Thymus (tissue), 11 donors: ENCODE measurements around the gene SNX8. TPM values are rescaled to one million over a fixed set of nuclear protein-coding genes. Genes with fewer than 3 reads are reported as not detected.
"Not testable (repeated sequence)": the region's sequence is repeated elsewhere in the genome, so short reads cannot be mapped to it uniquely, and the experiment has no call there.

Experiments used
- DNase-seq, 9 donors: peaks; one replicate each; pipeline ENCODE4 v3.0.0-alpha.2; 2013; ENCODE audit warnings: low spot score in 9 of 9, low read depth in 6 of 9, missing footprints in 1 of 9
- H3K27ac ChIP-seq, 2 donors: one replicate each; pipeline ENCODE4 v1.5.1; 2013; ENCODE audit warnings: control low read depth in 1 of 2, low read depth in 1 of 2, low read length in 1 of 2, mild to moderate bottlenecking in 1 of 2, moderate library complexity in 1 of 2
- H3K27me3 ChIP-seq, 2 donors: one replicate each; pipeline ENCODE4 v1.5.1; 2013; ENCODE audit warnings: low read length in 1 of 2; ENCODE audit not compliant: control insufficient read depth in 2 of 2, insufficient read depth in 1 of 2
- H3K36me3 ChIP-seq, 2 donors: one replicate each; pipeline ENCODE4 v1.5.1; 2013; ENCODE audit warnings: low read length in 1 of 2, mild to moderate bottlenecking in 1 of 2, moderate library complexity in 1 of 2; ENCODE audit not compliant: control insufficient read depth in 2 of 2, insufficient read depth in 2 of 2
- H3K4me1 ChIP-seq, 2 donors: one replicate each; pipeline ENCODE4 v1.5.1; 2013; ENCODE audit warnings: low read length in 2 of 2; ENCODE audit not compliant: control insufficient read depth in 2 of 2, insufficient read depth in 2 of 2
- H3K4me3 ChIP-seq, 2 donors: one replicate each; pipeline ENCODE4 v1.5.1; 2013; ENCODE audit warnings: low read length in 2 of 2, control low read depth in 1 of 2, mild to moderate bottlenecking in 1 of 2
- H3K9me3 ChIP-seq, 2 donors: one replicate each; pipeline ENCODE4 v1.5.1; 2013; ENCODE audit warnings: low read length in 1 of 2, mild to moderate bottlenecking in 1 of 2; ENCODE audit not compliant: control insufficient read depth in 2 of 2, insufficient read depth in 1 of 2
- WGBS: extraction: QIAGEN DNeasy Blood & Tissue Kit; methylation state at CpG from one replicate; pipeline ENCODE4 v1.1.7; 2013; 5-methylcytosine and 5-hydroxymethylcytosine counted together
- polyA plus RNA-seq: library from polyadenylated mRNA; stranded (reverse); fragments of 200-250 nt; gene quantifications from one replicate; pipeline ENCODE4 v1.2.3, GENCODE V29; 2013
- total RNA-seq: library from RNA; stranded (reverse); fragments of 120-200 nt; gene quantifications from one replicate; pipeline ENCODE4 v1.2.4, GENCODE V29; 2013
- donor health status: healthy.

SNX8 gene
- total and polyA plus RNA-seq, 2 donors = 10.4 to 25.9 TPM

DNA sequence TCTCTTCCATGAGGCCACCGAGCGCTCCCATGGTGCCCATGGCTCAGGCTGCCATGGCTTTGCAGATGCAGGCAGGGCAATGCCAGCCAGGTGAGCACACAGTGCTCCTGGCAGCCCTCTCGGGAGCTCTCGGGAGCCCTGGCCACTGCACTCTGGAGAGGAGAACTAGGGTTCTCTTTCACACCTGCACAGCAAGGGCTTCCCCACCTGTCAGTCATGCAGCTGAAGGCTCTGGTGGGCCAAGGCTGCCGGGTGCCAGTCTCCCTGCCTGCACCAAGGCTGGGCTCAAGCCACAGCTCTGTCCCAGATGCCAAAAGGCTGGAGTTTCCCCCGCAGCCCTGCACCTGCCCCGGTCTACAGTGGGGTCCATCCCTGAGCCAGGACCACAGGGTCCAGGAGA lies 39.6 kb downstream of the SNX8 start:
- H3K9me3 ChIP-seq = no peaks in the 10 kb centered on the region
- no peaks in the 10 kb centered on the region for H3K27me3 ChIP-seq
- H3K27ac ChIP-seq = no peak overlapping the region
- peaks cover 0 to 8% of the 10 kb centered on the region in 2 donors for H3K4me1 ChIP-seq
- H3K36me3 ChIP-seq = peaks cover 0 to 11% of the 10 kb centered on the region in 2 donors
- DNase-seq = no peak
- over 99% methylated on average over 7 of the region's 7 CpGs for WGBS
- no peak overlapping the region for H3K4me3 ChIP-seq

DNA sequence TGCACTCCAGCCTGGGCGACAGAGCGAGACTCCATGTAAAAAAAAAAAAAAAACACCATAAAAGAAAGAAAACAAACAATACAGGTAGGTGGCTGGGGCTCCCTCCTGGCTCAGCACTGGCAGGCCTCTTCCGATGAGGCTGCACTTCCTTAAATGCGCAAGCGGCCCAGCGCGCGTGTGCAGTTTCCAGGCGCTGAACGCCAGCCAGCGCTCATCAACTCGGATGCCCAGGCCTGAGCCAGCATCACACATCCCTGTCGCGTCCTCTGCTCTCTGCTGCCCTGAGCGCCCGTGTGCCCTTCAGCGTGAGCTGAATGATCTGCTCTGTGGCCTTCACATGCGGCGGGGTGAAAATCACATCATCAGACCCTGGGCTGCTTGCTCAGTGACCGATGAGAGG lies 40.4 kb downstream of the SNX8 start:
- 97% methylated on average over 20 of the region's 20 CpGs for WGBS
- no peak overlapping the region for H3K27ac ChIP-seq
- peaks cover 0 to 4% of the 10 kb centered on the region in 2 donors for H3K4me1 ChIP-seq
- DNase-seq = no peak
- H3K27me3 ChIP-seq = no peaks in the 10 kb centered on the region
- no peak overlapping the region for H3K4me3 ChIP-seq
- peaks cover 0 to 11% of the 10 kb centered on the region in 2 donors for H3K36me3 ChIP-seq
- no peaks in the 10 kb centered on the region for H3K9me3 ChIP-seq

GRCh38 chr7:2272031-2272430 lies 42.2 kb downstream of the SNX8 start:
- Histone ChIP-seq H3K9me3 (no peaks in the 10 kb centered on the region), H3K36me3 (peaks cover 0 to 7% of the 10 kb centered on the region in 2 donors), H3K27ac (no peak overlapping the region), H3K4me1 (peaks cover 0 to 4% of the 10 kb centered on the region in 2 donors), H3K4me3 (no peak overlapping the region), H3K27me3 (no peaks in the 10 kb centered on the region)
- no peak for DNase-seq
- 98% methylated on average over 9 of the region's 9 CpGs for WGBS

GRCh38 chr7:2271273-2272026 lies 42.8 kb downstream of the SNX8 start:
- peaks cover 0 to 4% of the 10 kb centered on the region in 2 donors for H3K4me1 ChIP-seq
- H3K4me3 ChIP-seq = no peak overlapping the region
- no peaks in the 10 kb centered on the region for H3K27me3 ChIP-seq
- peaks cover 0 to 7% of the 10 kb centered on the region in 2 donors for H3K36me3 ChIP-seq
- DNase-seq = no peak
- no peaks in the 10 kb centered on the region for H3K9me3 ChIP-seq
- no peak overlapping the region for H3K27ac ChIP-seq
- 92% methylated on average over 27 of the region's 27 CpGs for WGBS

- H3K27ac ChIP-seq = no peak overlapping the region
Observed at GRCh38 chr7:2270495-2270894, 43.7 kb downstream of the SNX8 start.

DNA sequence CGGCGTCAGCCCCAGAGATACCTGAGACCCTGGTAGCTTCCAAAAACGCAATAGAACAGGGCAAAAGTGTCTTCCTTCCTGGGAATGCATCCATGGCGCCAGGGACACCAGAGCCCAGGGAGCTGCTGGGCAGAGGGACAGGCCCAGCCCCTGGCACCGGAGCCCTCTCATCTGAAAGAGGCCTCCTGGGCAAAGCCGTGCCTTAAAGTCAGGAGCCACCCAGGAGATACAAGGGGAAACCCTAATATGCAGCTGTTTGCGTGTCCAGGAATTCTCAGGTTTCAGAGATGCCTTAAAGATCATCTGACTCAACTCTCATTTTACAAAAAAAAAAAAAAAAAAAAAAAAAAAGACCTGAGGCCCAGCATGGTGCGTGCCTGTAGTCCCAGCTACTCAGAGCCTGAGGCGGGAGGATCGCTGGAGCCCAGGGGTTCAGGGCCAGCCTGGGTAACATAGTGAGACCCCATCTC lies 44.2 kb downstream of the SNX8 start:
- no peaks in the 10 kb centered on the region for H3K9me3 ChIP-seq
- H3K27ac ChIP-seq = no peak overlapping the region
- peaks cover 0 to 4% of the 10 kb centered on the region in 2 donors for H3K4me1 ChIP-seq
- no peak overlapping the region for H3K4me3 ChIP-seq
- peaks cover 0 to 7% of the 10 kb centered on the region in 2 donors for H3K36me3 ChIP-seq
- no peaks in the 10 kb centered on the region for H3K27me3 ChIP-seq
- 96% methylated on average over 10 of the region's 10 CpGs for WGBS
- DNase-seq = no peak

More at GRCh38 chr7:2270495-2270894, 43.7 kb downstream of the SNX8 start:
- Histone ChIP-seq H3K4me3 (no peak overlapping the region), H3K9me3 (no peaks in the 10 kb centered on the region), H3K36me3 (peaks cover 0 to 7% of the 10 kb centered on the region in 2 donors), H3K4me1 (peaks cover 0 to 4% of the 10 kb centered on the region in 2 donors), H3K27me3 (no peaks in the 10 kb centered on the region)
- WGBS = 94% methylated on average over 8 of the region's 8 CpGs
- no peak for DNase-seq

DNA sequence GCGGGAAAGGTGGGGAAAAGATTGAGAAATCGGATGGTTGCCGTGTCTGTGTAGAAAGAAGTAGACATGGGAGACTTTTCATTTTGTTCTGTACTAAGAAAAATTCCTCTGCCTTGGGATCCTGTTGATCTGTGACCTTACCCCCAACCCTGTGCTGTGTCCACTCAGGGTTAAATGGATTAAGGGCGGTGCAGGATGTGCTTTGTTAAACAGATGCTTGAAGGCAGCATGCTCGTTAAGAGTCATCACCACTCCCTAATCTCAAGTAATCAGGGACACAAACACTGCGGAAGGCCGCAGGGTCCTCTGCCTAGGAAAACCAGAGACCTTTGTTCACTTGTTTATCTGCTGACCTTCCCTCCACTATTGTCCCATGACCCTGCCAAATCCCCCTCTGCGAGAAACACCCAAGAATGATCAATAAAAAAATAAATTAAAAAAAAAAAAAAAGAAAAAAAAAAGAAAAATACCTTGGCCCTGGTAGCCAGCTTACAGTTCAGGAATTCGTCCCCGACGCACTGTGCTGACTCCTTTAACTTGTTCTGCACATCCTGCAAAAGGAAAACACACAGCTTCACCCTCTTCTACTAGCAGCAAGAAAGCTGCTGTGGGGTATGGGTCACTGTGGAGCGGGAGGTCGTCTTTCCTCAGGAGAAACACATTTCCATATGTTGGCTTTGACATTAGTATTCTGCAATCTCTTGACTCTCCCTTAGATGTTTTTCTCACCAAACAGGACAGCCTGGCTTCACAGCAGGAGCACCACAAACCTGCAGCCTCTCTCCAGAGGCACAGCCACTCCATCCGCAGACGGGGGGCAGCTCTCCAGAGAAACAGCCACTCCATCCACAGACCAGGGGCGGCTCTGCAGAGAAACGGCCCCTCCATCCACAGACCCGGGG lies 44.9 kb downstream of the SNX8 start:
- H3K9me3 ChIP-seq, H3K27me3 ChIP-seq, H3K36me3 ChIP-seq, H3K4me3 ChIP-seq, DNase-seq, H3K4me1 ChIP-seq, H3K27ac ChIP-seq: not testable (repeated sequence)
- 91% methylated on average over 13 of the region's 18 CpGs for WGBS

GRCh38 chr7:2266911-2267310 lies 47.3 kb downstream of the SNX8 start:
- no peak overlapping the region for H3K27ac ChIP-seq
- H3K4me1 ChIP-seq = peaks cover 0 to 6% of the 10 kb centered on the region in 2 donors
- H3K4me3 ChIP-seq = no peak overlapping the region
- no peaks in the 10 kb centered on the region for H3K27me3 ChIP-seq
- DNase-seq = no peak
- WGBS = 80% methylated on average over 10 of the region's 10 CpGs
- no peaks in the 10 kb centered on the region for H3K9me3 ChIP-seq
- peaks cover 9 to 11% of the 10 kb centered on the region in 2 donors for H3K36me3 ChIP-seq

DNA sequence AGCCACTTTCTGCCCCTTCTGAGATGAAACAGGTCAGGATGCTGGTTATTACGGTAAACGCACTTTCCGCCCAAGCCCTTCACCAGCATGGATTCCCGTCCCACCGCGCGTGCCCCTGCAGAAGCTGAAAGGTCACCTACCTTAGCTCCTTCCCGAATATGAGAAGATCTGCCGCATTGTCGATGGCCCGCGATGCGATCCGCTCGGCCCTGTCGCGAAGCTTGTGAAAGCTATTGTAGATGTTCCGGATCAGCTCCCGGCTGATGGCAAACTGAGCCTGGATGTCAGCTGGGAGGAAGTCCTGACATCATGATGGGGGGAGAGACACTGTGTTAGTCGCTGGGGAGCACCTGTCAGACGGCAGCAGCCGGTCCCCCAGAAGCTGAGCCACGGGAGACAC lies 50.1 kb downstream of the SNX8 start:
- 98% methylated on average over 23 of the region's 23 CpGs for WGBS
- DNase-seq = no peak
- Histone ChIP-seq H3K9me3 (no peaks in the 10 kb centered on the region), H3K27me3 (no peaks in the 10 kb centered on the region), H3K4me1 (peaks cover 0 to 9% of the 10 kb centered on the region in 2 donors), H3K4me3 (no peak overlapping the region), H3K36me3 (peaks cover 4 to 9% of the 10 kb centered on the region in 2 donors), H3K27ac (no peak overlapping the region)
